ENCODE measurements around the gene CIC. TPM values are rescaled to one million over a fixed set of nuclear protein-coding genes. Genes with fewer than 3 reads are reported as not detected.

Gene CIC
- total RNA-seq, 3 donors from 2014 or later (not counting 1 experiment from before 2014, with no cell fraction given) = 95.4 to 121 (median 108) TPM

GRCh38 chr19:42251572-42252358 lies 17.3 kb upstream of the CIC start:
- Mint-ChIP-seq H3K4me3 (peak overlapping the region; percentile 96), H3K27ac (peak overlapping the region; percentile 83 to 95), H3K9me3 (no peaks in the 10 kb centered on the region), H3K4me1 (peaks cover 17 to 45% of the 10 kb centered on the region in 2 donors), H3K36me3 (no peaks in the 10 kb centered on the region), H3K27me3 (ENCODE audit: low read depth in 2 of 2) (no peaks in the 10 kb centered on the region)
- intact Hi-C loops (cut with micrococcal nuclease) = no loop called here
- WGBS (ENCODE audit: insufficient coverage) = 93% methylated on average over 4 of the region's 4 CpGs
- Histone ChIP-seq H3K4me1 (ENCODE audit: control insufficient read depth, insufficient read depth, low read length) (peaks cover 40% of the 10 kb centered on the region), H3K9me3 (ENCODE audit: control insufficient read depth, insufficient read depth, low read length) (no peaks in the 10 kb centered on the region), H3K27ac (ENCODE audit: low read length) (no peak overlapping the region), H3K36me3 (ENCODE audit: control insufficient read depth, insufficient read depth, low read length) (peaks cover 5% of the 10 kb centered on the region), H3K27me3 (ENCODE audit: control insufficient read depth, insufficient read depth, low read length) (no peaks in the 10 kb centered on the region), H3K4me3 (ENCODE audit: low read length) (no peak overlapping the region)
- TF ChIP-seq CTCF (IDR thresholded peaks at IDR 0.05) = no peak
- DNase-seq = no peak
- ATAC-seq = no peak

GRCh38 chr19:42252365-42253244 lies 16.4 kb upstream of the CIC start:
- H3K36me3 ChIP-seq (ENCODE audit: control insufficient read depth, insufficient read depth, low read length) = peaks cover 5% of the 10 kb centered on the region
- H3K27ac ChIP-seq (ENCODE audit: low read length) = peak overlapping the region; percentile 33
- H3K4me3 ChIP-seq (ENCODE audit: low read length) = peak overlapping the region; percentile 55
- H3K4me1 ChIP-seq (ENCODE audit: control insufficient read depth, insufficient read depth, low read length) = peaks cover 40% of the 10 kb centered on the region
- Mint-ChIP-seq H3K4me1 (peaks cover 17 to 42% of the 10 kb centered on the region in 2 donors), H3K27ac (peak overlapping the region; percentile 83 to 95), H3K36me3 (no peaks in the 10 kb centered on the region), H3K27me3 (ENCODE audit: low read depth in 2 of 2) (no peaks in the 10 kb centered on the region), H3K4me3 (peak overlapping the region; percentile 96), H3K9me3 (no peaks in the 10 kb centered on the region)
- WGBS (ENCODE audit: insufficient coverage) = 32% methylated on average over 21 of the region's 27 CpGs
- H3K27me3 ChIP-seq (ENCODE audit: control insufficient read depth, insufficient read depth, low read length) = no peaks in the 10 kb centered on the region
- DNase-seq (peak in 1 of 2 donors; percentile 45), ATAC-seq (no peak)
- TF ChIP-seq CTCF (IDR thresholded peaks at IDR 0.05) = no peak
- intact Hi-C loops (cut with micrococcal nuclease) = no loop called here
- no peaks in the 10 kb centered on the region for H3K9me3 ChIP-seq (ENCODE audit: control insufficient read depth, insufficient read depth, low read length)

- Mint-ChIP-seq H3K9me3 (no peaks in the 10 kb centered on the region), H3K4me1 (peaks cover 17 to 42% of the 10 kb centered on the region in 2 donors), H3K27ac (peak overlapping the region; percentile 83 to 95), H3K36me3 (no peaks in the 10 kb centered on the region), H3K4me3 (peak overlapping the region; percentile 96), H3K27me3 (ENCODE audit: low read depth in 2 of 2) (no peaks in the 10 kb centered on the region)
- peaks cover 40% of the 10 kb centered on the region for H3K4me1 ChIP-seq (ENCODE audit: control insufficient read depth, insufficient read depth, low read length)
- 0% methylated on average over 43 of the region's 71 CpGs for WGBS (ENCODE audit: insufficient coverage)
- DNase-seq (peak; percentile 53 to 68), ATAC-seq (peak; percentile 22 to 36 (median 24))
- H3K4me3 ChIP-seq (ENCODE audit: low read length) = peak overlapping the region; percentile 100
- peaks cover 5% of the 10 kb centered on the region for H3K36me3 ChIP-seq (ENCODE audit: control insufficient read depth, insufficient read depth, low read length)
- peak overlapping the region; percentile 100 for H3K27ac ChIP-seq (ENCODE audit: low read length)
- no peak for TF ChIP-seq CTCF (IDR thresholded peaks at IDR 0.05)
- no peaks in the 10 kb centered on the region for H3K27me3 ChIP-seq (ENCODE audit: control insufficient read depth, insufficient read depth, low read length)
- no peaks in the 10 kb centered on the region for H3K9me3 ChIP-seq (ENCODE audit: control insufficient read depth, insufficient read depth, low read length)
- intact Hi-C loops (cut with micrococcal nuclease) = no loop called here
Measured at GRCh38 chr19:42253245-42254088, 15.6 kb upstream of the CIC start.
